Measurements from ENCODE around the gene HIPK3. TPM values are rescaled to one million over a fixed set of nuclear protein-coding genes. Genes with fewer than 3 reads are reported as not detected.

HIPK3 gene
- total and polyA plus RNA-seq, 12 donors: 14.2 to 154 (median 85.3) TPM

GRCh38 chr11:33387581-33387980 lies 130.4 kb downstream of the HIPK3 start:
- no peak for DNase-seq
- Histone ChIP-seq H3K9me3 (replicated peaks in 1 of 3) (peaks cover 0 to 12% (median 0%) of the 10 kb centered on the region in 3 donors), H3K4me3 (no peak overlapping the region), H3K27me3 (no peaks in the 10 kb centered on the region), H3K27ac (no peak overlapping the region), H3K36me3 (replicated peaks in 1 of 2) (no peaks in the 10 kb centered on the region), H3K4me1 (replicated peaks in 1 of 2) (no peaks in the 10 kb centered on the region)
- intact Hi-C loops (cut with DNase I): no loop called here
- TF ChIP-seq POLR2A (IDR thresholded peaks at IDR 0.05): no peak
- no peak for TF ChIP-seq CTCF (IDR thresholded peaks at IDR 0.05)
- WGBS, 4 donors: 57 to 68% (median 61%) methylated on average over 3 of the region's 3 CpGs

DNA sequence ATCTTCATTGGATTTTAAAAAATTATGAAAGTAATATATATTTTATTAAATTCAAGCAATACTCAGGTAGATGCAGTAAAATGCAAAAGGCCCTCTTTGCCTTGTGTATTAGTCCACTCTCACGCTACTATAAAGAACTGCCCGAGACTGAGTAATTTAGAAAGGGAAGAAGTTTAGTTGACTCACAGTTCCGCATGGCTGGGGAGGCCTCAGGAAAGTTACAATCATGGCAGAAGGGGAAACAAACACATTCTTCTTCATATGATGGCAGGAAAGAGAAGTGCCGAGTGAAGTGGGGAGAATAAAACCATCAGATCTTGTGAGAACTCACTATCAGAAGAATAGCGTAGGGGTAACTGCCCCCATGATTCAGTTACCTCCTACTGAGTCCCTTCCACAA lies 130.8 kb downstream of the HIPK3 start:
- H3K9me3 ChIP-seq (replicated peaks in 1 of 3): peaks cover 0 to 12% (median 0%) of the 10 kb centered on the region in 3 donors
- H3K36me3 ChIP-seq (replicated peaks in 1 of 2): no peaks in the 10 kb centered on the region
- no peak overlapping the region for H3K4me3 ChIP-seq
- no peak overlapping the region for H3K27ac ChIP-seq
- TF ChIP-seq POLR2A (IDR thresholded peaks at IDR 0.05) (no peak), CTCF (IDR thresholded peaks at IDR 0.05) (no peak)
- 76 to 88% (median 86%) methylated on average over 5 of the region's 5 CpGs for WGBS, 4 donors
- intact Hi-C loops (cut with DNase I): no loop called here
- no peaks in the 10 kb centered on the region for H3K27me3 ChIP-seq
- no peaks in the 10 kb centered on the region for H3K4me1 ChIP-seq (replicated peaks in 1 of 2)
- DNase-seq: no peak

- intact Hi-C loops (cut with DNase I): no loop called here
- no peaks in the 10 kb centered on the region for H3K4me1 ChIP-seq (replicated peaks in 1 of 2)
- no peak overlapping the region for H3K27ac ChIP-seq
- WGBS, 4 donors: 69 to 82% (median 77%) methylated on average over 7 of the region's 7 CpGs
- no peak for DNase-seq
- no peaks in the 10 kb centered on the region for H3K36me3 ChIP-seq (replicated peaks in 1 of 2)
- no peak overlapping the region for H3K4me3 ChIP-seq
- H3K27me3 ChIP-seq: no peaks in the 10 kb centered on the region
- TF ChIP-seq CTCF (IDR thresholded peaks at IDR 0.05): no peak
- no peak for TF ChIP-seq POLR2A (IDR thresholded peaks at IDR 0.05)
- peaks cover 0 to 12% (median 0%) of the 10 kb centered on the region in 3 donors for H3K9me3 ChIP-seq (replicated peaks in 1 of 3)
Measured at GRCh38 chr11:33388793-33389525, 131.8 kb downstream of the HIPK3 start.

DNA sequence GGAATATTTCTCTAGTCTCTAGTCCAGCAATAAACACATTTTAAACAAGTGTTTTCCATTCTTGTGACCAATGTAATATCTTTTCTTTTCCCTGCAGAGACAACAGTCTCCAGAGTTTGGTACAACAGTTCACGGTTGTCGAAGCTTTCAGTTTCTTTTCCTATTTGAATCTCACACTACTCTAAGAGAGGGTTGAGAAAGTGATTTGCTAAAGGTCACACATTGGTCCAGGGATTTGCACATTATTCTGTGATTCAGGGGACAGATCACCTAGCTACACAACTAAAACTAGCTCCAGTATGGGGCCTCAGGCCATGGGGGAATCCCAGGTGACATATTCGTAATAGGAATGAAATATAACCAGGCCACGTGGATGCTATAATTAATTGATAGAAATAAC lies 132.5 kb downstream of the HIPK3 start:
- Histone ChIP-seq H3K36me3 (replicated peaks in 1 of 2) (no peaks in the 10 kb centered on the region), H3K4me1 (replicated peaks in 1 of 2) (no peaks in the 10 kb centered on the region), H3K27ac (no peak overlapping the region), H3K27me3 (no peaks in the 10 kb centered on the region), H3K9me3 (replicated peaks in 1 of 3) (peaks cover 0 to 12% (median 0%) of the 10 kb centered on the region in 3 donors), H3K4me3 (no peak overlapping the region)
- TF ChIP-seq POLR2A (IDR thresholded peaks at IDR 0.05): no peak
- no peak for TF ChIP-seq CTCF (IDR thresholded peaks at IDR 0.05)
- DNase-seq: no peak
- intact Hi-C loops (cut with DNase I): no loop called here
- WGBS, 4 donors: 83 to 88% (median 87%) methylated on average over 4 of the region's 4 CpGs

All from adrenal gland (tissue), 12 donors.